Spleen (tissue), 7 donors: ENCODE measurements around the gene TSSK2.

Experiments used
- CTCF ChIP-seq, 11 experiments: fragments of 200-600 bp in 7 of 11; fragments of 450-650 bp in 4 of 11; sonication (generic) in 4 of 11; IDR thresholded peaks in 8 of 11; conservative IDR thresholded peaks in 3 of 11; 1 replicate in 7 of 11; 2 replicates in 4 of 11; pipeline versions ENCODE4 v1.4.0 to v1.8.0; 2016 to 2021; ENCODE audit warnings: antibody characterized with exemption in 11 of 11, inconsistent platforms in 4 of 11, mild to moderate bottlenecking in 1 of 11
- POLR2A ChIP-seq, 3 donors: fragments of 450-650 bp; IDR thresholded peaks; one replicate each; pipeline ENCODE4 v1.5.1; 2017; ENCODE audit warnings: antibody characterized with exemption in 3 of 3, mild to moderate bottlenecking in 1 of 3
- donor health status: DM: no; HTN: no; CAD: no; lungs with moderate emphysema.
- donor health status: DM: no; HTN: no; CAD: no.
- donor health status: DM: no; HTN: no; CAD: no.

GRCh38 chr22:19117111-19117512 lies 14.0 kb upstream of the TSSK2 start:
- TF ChIP-seq CTCF (IDR thresholded peaks at IDR 0.05 in 8 of 11, conservative IDR thresholded peaks at IDR 0.05 in 3 of 11) (no peak), POLR2A (IDR thresholded peaks at IDR 0.05) (no peak)
